ENCODE results near the gene TRIOBP.

DNA sequence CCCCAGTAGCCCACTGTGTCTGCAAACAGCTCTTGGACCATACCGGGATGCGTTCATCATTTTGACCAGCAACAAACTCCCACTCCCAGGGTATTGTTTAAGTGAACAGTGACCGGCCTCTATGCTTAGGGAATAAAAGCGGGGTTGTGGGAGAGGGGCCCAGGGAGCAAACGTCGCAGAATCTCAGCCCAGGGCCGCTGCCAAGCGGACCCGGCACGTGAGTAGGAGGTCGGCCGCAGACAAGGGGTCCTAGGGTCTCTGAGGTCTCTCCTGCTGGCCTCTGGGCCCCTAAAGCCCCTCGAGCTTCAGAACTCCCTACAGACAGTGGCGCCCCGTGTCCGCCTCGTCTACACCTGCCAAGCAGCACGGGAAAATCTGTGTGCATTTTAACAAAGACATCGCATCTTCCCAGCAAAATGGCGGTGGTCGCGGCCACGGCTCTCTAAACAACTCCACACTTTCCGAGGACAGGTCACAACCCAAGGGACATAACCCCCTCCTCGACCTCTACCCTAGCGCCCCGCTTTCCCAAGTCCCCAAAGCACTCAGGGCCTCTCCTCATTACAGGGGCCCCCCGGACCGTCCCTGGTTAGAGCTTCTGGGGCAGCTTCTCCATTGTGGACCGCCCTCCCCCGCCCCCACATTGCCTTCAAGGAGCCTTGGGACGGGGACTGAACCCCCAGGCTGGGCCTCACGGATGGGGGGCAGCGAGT lies 106.9 kb downstream of the TRIOBP start:
- TF ChIP-seq, protein P1, sequence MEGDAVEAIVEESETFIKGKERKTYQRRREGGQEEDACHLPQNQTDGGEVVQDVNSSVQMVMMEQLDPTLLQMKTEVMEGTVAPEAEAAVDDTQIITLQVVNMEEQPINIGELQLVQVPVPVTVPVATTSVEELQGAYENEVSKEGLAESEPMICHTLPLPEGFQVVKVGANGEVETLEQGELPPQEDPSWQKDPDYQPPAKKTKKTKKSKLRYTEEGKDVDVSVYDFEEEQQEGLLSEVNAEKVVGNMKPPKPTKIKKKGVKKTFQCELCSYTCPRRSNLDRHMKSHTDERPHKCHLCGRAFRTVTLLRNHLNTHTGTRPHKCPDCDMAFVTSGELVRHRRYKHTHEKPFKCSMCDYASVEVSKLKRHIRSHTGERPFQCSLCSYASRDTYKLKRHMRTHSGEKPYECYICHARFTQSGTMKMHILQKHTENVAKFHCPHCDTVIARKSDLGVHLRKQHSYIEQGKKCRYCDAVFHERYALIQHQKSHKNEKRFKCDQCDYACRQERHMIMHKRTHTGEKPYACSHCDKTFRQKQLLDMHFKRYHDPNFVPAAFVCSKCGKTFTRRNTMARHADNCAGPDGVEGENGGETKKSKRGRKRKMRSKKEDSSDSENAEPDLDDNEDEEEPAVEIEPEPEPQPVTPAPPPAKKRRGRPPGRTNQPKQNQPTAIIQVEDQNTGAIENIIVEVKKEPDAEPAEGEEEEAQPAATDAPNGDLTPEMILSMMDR (IDR thresholded peaks at IDR 0.05; ENCODE audit: low read depth, low read length), result no peak
- TF ChIP-seq EZH2phosphoT487 (IDR thresholded peaks at IDR 0.05; ENCODE audit: low read depth), result no peak
